Testis (tissue), 2 donors: ENCODE data around the gene VWA7.

ENCODE experiments used
- POLR2A ChIP-seq: fragments of 450-650 bp; IDR thresholded peaks from one replicate; pipeline ENCODE4 v1.6.1; 2017; ENCODE audit warnings: antibody characterized with exemption, mild to moderate bottlenecking, moderate library complexity
- TF ChIP-seq, protein P1 (sequence below), 3 experiments: fragments of 450-650 bp in 2 of 3; fragments of 200-600 bp in 1 of 3; sonication (generic) in 1 of 3; IDR thresholded peaks; one replicate each; pipeline ENCODE4 v1.5.1; 2016 to 2019; ENCODE audit warnings: antibody characterized with exemption in 3 of 3, mild to moderate bottlenecking in 2 of 3, moderate library complexity in 1 of 3

GRCh38 chr6:31771992-31772358 is 5.2 kb downstream of the VWA7 start:
- TF ChIP-seq, protein P1, sequence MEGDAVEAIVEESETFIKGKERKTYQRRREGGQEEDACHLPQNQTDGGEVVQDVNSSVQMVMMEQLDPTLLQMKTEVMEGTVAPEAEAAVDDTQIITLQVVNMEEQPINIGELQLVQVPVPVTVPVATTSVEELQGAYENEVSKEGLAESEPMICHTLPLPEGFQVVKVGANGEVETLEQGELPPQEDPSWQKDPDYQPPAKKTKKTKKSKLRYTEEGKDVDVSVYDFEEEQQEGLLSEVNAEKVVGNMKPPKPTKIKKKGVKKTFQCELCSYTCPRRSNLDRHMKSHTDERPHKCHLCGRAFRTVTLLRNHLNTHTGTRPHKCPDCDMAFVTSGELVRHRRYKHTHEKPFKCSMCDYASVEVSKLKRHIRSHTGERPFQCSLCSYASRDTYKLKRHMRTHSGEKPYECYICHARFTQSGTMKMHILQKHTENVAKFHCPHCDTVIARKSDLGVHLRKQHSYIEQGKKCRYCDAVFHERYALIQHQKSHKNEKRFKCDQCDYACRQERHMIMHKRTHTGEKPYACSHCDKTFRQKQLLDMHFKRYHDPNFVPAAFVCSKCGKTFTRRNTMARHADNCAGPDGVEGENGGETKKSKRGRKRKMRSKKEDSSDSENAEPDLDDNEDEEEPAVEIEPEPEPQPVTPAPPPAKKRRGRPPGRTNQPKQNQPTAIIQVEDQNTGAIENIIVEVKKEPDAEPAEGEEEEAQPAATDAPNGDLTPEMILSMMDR (IDR thresholded peaks at IDR 0.05) = no peak
- no peak for TF ChIP-seq POLR2A
